GM12878 (cell line): ENCODE measurements around the gene SCAF8.

Experiments
- ASH2L ChIP-seq: fragments of 300-600, 200-600 bp; sonication (generic); IDR thresholded peaks from 2 replicates; pipeline ENCODE4 v1.6.1; 2017; ENCODE audit warnings: low read depth, mild to moderate bottlenecking, borderline replicate concordance
- GATAD2B ChIP-seq: fragments of 450-650 bp; conservative IDR thresholded peaks from 2 replicates; pipeline ENCODE4 v1.6.1; 2017; ENCODE audit warnings: low read depth, mild to moderate bottlenecking, moderate library complexity
- HDAC6 ChIP-seq: fragments of 200-600 bp; sonication (generic); IDR thresholded peaks from one replicate; pipeline ENCODE4 v1.8.0; 2017; ENCODE audit warnings: antibody characterized with exemption; ENCODE audit not compliant: unreplicated experiment
- SUZ12 ChIP-seq: fragments of 200-600 bp; sonication (generic); IDR thresholded peaks from one replicate; pipeline ENCODE4 v1.6.1; 2018; ENCODE audit warnings: antibody characterized with exemption, mild to moderate bottlenecking; ENCODE audit not compliant: unreplicated experiment
- ZBTB4 ChIP-seq: fragments of 450-650 bp; formaldehyde crosslinking; IDR thresholded peaks from 2 replicates; pipeline ENCODE4 v1.4.0; 2022; ENCODE audit warnings: mild to moderate bottlenecking, moderate library complexity
- TF ChIP-seq, protein P1 (sequence below), 3 experiments: IDR thresholded peaks in 2 of 3; conservative IDR thresholded peaks in 1 of 3; 2 replicates each; pipeline ENCODE4 v1.5.1; 2011; ENCODE audit warnings: low read depth in 3 of 3, low read length in 3 of 3, mild to moderate bottlenecking in 3 of 3, control low read depth in 2 of 3, moderate library complexity in 2 of 3, inconsistent platforms in 1 of 3, mixed read lengths in 1 of 3; ENCODE audit not compliant: control insufficient read depth in 2 of 3, insufficient read depth in 1 of 3; ENCODE audit errors: extremely low read depth in 1 of 3
- TF ChIP-seq, protein P2 (sequence below): IDR thresholded peaks from 2 replicates; pipeline ENCODE4 v1.6.1; 2012; ENCODE audit warnings: low read depth, low read length, improper control_type of control experiment

- TF ChIP-seq ZBTB4, result no peak
- TF ChIP-seq, protein P1, sequence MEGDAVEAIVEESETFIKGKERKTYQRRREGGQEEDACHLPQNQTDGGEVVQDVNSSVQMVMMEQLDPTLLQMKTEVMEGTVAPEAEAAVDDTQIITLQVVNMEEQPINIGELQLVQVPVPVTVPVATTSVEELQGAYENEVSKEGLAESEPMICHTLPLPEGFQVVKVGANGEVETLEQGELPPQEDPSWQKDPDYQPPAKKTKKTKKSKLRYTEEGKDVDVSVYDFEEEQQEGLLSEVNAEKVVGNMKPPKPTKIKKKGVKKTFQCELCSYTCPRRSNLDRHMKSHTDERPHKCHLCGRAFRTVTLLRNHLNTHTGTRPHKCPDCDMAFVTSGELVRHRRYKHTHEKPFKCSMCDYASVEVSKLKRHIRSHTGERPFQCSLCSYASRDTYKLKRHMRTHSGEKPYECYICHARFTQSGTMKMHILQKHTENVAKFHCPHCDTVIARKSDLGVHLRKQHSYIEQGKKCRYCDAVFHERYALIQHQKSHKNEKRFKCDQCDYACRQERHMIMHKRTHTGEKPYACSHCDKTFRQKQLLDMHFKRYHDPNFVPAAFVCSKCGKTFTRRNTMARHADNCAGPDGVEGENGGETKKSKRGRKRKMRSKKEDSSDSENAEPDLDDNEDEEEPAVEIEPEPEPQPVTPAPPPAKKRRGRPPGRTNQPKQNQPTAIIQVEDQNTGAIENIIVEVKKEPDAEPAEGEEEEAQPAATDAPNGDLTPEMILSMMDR (IDR thresholded peaks at IDR 0.05 in 2 of 3, conservative IDR thresholded peaks at IDR 0.05 in 1 of 3; ENCODE audit: control insufficient read depth in 2 of 3, extremely low read depth in 1 of 3, insufficient read depth in 1 of 3, low read depth in 3 of 3, low read length in 3 of 3), result no peak
- no peak for TF ChIP-seq SUZ12
- TF ChIP-seq GATAD2B, result no peak
- TF ChIP-seq, protein P2, sequence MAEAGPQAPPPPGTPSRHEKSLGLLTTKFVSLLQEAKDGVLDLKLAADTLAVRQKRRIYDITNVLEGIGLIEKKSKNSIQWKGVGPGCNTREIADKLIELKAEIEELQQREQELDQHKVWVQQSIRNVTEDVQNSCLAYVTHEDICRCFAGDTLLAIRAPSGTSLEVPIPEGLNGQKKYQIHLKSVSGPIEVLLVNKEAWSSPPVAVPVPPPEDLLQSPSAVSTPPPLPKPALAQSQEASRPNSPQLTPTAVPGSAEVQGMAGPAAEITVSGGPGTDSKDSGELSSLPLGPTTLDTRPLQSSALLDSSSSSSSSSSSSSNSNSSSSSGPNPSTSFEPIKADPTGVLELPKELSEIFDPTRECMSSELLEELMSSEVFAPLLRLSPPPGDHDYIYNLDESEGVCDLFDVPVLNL, result no peak
- TF ChIP-seq ASH2L, result no peak
- TF ChIP-seq HDAC6, result no peak
These were observed 18.8 kb downstream of the SCAF8 start for GRCh38 chr6:154752022-154752421.
